Stimulated activated CD4-positive, alpha-beta T cell treated with anti-CD3 and anti-CD28 coated beads, Interleukin-15, amount 100 ng/mL, for 48 hours (primary cell): ENCODE measurements around the gene CCDC50.

ENCODE experiments used
- DNase-seq, 2 donors: peaks; one replicate each; pipeline ENCODE4 v3.0.0-alpha.2; 2020; ENCODE audit warnings: low read depth in 2 of 2

CCDC50 gene

DNA sequence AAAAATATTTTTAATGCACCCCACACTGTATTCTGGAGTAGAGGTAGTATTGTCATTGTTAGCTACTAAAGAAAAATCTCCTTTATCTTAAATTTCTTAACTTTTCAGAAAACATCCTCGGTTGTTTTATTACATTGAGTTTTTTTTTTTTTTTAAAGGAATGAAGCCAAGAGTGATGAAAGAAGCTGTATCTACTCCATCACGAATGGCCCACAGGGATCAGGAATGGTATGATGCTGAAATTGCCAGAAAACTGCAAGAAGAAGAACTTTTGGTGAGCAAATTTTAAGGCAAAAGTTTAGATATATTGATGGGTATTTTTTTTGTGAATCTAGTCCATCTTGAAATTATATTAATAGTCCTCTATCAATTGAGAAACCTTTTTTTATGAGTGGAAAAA, 50.8 kb downstream of the CCDC50 start:
- DNase-seq, result no peak

DNA sequence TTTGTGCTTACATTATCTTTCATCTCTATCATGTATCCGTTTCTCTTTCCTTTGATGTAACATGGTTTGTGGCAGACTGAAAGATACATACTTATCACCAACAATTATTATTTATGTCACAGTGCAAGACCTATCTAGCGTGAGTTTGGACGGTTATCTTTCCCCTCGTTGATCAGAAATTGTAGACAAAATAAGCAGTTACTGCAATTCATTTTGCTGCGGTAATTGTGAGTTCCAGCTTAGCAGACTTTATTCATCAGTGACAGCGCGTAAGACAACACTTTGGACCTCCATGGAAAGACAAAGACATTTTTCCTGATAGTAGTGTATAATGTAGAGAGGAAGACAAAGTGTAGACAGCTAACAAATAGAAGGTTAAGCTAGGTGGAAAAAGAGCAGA, 52.1 kb downstream of the CCDC50 start:
- no peak for DNase-seq

DNA sequence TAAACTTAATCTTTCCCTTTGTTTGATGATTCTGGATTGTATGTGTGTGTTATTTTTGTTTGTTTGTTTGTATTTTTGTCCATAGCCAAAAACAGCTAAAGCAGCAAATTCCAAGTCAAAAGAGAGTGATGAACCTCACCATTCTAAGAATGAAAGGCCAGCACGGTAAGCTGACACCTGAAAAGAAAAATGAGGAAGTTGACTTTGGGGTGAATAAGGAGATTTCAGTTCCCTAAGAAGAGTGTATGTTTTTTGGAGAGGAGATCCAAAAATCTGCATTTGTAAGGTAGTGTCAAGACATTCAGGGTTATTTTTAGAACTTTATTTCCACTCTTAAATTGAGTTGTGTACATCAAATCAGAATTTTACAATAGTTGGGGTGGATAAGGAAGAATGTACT, 53.5 kb downstream of the CCDC50 start:
- DNase-seq, result no peak

DNA sequence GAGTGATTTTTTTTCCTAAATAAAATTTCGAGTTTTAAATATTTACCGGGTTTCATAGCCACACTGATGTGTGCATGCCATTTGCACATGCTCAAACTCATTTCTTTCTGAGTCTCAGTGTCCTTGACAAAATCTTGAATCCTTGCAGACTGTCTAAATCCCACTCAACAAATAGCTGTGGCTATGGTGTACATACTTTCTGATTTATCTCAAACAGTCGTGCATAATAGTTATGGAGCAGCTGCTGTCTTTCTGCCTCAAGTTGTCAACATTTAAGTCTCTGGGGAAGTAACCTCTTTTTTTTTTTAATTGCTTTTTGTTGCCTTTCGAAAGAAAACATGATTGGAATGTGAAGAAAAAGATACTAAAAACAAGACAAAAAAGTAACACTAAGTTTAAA, 53.9 kb downstream of the CCDC50 start:
- DNase-seq, result no peak

DNA sequence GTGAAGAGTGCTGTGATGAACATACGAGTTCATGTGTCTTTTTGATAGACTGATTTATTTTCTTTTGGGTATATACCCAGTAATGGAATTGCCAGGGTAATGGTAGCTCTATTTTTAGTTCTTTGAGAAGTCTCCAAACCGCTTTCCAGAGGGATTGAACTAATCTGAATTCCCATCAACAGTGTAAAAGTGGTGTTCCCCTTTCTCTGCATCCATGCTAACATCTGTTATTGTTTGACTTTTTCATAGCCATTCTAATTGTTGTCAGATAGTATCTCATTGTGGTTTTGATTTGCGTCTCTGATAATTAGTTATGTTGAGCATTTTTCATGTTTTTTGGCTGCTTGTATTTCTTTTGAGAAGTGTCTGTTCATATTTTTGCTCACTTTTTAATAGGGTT, 55.9 kb downstream of the CCDC50 start:
- no peak for DNase-seq

DNA sequence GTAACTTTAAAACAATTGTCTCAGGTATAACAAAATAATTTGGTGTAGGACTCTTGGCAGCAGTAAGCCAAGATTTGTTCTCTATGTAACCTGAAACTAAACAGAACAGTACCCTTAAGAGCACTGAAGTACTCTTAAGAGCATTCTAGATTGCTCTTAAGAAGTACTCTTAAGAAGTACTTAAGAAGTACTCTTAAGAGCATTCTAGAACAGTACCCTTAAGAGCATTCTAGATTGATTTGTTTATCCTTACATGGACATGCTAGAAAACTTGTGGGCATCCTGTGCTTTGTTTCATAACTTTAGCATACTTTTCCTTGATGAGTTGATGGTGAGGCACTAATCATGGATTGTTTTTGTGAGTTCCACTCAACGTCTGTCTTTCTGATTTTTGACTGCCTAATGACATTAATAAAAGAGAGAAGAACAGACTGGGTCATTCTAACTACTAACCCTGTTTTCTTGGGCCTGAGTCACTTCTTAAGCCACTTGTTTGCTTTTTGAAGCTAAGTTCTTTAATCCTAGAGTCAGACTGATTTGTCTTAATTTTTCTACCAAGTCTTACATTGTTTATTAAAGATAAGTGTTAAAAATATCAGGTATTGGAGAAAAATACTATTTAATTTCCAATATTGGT, 58.4 kb downstream of the CCDC50 start:
- no peak for DNase-seq

DNA sequence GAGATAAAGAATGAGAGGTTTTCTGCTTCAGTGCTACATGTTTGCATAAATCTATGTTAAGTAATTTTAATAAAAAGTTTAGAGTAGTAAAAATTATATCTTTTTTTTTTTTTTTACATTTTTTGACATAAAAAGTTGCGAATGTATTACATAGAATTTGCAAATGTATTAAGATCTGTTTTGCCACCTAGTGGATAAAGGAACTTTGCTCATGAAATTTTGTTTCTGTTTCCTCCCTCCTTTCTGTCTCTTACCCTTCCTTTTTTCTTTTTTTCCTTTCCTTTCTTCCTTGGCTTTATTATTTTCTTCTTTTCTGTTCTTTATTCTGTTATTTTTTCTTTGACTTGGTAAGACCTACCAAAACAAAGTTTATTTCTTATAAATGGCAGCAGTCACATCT, 59.6 kb downstream of the CCDC50 start:
- DNase-seq, result no peak

DNA sequence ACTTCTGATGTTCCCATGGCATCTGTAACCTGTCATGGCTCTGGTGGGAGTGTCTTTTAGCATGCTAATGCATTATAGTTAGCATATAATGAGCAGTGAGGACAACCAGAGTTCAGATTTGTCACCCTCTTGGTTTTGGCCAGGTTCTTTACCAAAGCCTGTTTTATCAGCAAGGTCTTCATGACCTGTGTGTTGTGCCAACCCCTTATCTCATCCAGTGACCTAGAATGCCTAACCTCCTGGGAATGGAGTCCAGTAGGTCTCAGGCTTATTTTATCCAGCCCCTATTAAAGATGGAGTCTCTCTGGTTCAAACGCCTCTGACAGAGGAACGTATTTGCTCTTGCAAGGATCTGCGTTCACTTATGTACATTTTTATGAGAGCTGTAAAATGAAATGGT, 61.4 kb downstream of the CCDC50 start:
- no peak for DNase-seq

DNA sequence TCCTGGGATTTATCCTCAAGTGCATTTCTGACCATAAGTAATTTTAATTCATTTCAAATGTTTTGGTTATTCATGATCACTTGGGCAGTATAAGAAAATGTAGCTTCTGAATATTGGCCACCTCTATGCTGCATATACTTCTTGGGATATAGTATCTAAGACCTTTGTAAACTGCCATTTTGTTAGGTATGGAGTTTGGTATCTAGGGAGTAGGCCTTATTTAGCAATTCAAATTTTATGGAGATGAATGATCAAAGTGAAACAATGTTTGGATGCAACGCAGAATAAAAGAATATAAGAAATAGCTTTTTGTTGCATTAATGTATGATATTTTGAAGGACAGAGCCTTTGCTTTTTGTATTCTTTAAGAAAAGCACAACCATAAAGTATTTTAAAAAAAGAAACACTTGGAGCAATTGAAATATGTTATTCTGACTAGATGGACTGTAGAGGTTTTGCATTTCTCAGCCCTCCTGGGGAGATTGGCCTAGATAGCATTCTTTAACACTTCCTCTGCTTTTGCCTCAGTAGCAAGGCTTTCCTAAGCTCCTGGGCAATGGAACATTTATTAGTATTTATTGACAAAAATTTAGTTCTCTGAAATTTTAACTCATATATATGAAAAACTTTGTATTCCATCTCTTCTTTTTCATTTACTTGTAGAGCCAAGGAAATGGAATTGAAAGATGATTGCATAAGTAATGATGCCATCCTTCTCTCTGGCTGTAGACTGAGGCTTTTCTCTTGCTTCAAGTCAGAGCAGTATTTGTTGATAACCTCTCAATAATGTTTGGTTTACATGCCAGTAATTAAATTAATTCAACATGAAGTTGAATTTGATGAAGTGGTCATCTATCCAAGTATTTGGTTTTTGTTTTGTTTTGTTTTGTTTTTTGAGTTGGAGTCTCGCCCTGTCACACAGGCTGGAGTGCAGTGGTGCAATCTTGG, 62.9 kb downstream of the CCDC50 start:
- no peak for DNase-seq

DNA sequence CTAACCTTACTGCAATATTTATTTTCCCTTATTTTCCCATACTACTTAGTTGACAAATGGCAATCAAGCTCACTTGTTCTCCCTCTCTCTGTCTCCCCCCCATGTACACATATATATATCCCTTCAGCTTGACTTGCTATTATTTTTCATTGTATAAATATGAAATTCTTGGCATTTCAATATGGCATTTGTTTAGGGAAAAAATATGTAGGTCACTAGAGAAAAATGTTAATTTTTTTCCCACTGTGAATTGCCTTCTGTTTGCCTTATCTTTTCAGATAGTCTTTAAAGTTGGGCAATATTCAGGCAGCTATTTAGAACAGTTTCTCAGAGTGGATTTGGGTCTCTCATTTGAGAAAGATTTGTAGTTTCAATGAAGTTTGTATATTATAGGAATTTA, 64.0 kb downstream of the CCDC50 start:
- no peak for DNase-seq

DNA sequence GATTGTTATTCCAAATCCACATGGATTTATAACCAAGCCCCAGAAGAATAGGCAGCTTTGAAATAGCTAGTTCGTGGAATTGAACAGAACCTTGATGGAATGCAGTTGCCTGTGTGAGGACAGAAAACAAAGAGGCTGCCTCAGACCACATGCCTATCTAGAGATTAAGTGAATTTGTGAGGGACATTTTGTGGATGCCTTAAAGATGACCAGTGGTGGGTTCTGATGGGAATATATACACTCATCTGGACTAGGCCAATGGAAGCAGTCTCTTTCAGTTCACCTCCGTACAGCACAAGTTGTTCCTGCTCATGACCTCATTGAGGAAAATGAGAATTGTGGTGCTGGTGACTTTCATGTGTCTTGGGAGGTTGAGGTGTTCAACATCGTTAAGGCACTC, 68.6 kb downstream of the CCDC50 start:
- no peak for DNase-seq

DNA sequence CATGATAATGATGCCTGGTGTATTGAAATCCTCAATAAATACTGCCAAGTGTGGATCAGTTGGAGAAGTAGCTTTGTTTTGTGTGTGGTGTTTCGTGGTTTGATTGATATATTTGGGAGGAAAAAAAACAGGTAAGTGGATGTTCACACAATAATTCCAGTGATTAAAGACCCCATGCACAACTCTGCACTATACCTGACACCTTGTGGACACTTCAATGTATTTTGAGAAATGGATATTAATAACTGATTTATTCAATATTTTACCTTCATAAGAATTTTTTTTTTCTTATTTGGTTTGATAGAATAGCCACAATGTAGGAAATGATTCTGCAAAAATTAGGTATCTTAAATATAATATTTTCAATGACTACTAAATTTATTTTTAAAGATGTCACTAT, 69.4 kb downstream of the CCDC50 start:
- DNase-seq, result no peak

DNA sequence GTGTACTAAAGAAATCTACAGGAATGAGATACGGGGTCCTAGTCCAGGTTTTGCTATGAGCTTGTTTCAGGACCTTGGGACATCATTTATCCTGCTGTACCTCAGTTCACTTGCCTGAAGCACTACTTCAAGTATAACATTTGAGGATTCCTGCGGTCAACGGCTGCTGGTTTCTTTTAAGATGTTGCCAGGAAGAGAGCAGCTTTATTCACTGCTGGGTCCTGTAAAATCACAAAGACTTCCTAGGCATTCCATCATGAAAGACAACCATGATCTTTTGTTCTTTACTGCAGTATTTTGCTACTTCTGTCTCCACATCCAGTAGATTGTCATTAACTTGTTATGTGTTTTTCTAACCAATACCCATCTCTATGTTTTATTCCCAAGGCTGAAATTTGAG, 70.7 kb downstream of the CCDC50 start:
- DNase-seq, result no peak

DNA sequence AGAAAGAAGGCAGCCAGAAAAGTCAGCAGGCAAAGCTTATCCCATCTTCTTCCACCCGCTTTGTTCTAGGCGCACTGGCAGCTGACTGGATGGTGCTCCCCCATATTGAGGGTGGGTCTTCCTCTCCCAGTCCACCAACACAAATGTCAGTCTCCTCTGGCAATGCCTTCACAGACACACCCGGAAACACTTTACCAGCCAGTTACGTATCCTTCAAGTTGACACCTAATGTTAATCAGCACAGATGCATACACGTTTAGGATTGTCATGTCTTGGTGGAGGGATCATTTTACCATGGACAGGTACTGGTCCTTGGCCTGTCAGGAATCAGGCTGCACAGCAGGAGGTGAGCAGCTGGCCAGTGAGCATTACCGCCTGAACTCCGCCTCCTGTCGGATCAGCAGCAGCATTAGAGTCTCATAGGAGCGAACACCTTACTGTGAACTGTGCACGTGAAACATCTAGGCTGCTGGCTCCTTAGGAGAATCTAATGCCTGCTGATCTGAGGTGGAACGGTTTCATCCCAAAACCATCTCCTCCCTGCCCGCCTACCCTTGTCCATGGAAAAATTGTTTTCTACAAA, 72.7 kb downstream of the CCDC50 start:
- no peak for DNase-seq

DNA sequence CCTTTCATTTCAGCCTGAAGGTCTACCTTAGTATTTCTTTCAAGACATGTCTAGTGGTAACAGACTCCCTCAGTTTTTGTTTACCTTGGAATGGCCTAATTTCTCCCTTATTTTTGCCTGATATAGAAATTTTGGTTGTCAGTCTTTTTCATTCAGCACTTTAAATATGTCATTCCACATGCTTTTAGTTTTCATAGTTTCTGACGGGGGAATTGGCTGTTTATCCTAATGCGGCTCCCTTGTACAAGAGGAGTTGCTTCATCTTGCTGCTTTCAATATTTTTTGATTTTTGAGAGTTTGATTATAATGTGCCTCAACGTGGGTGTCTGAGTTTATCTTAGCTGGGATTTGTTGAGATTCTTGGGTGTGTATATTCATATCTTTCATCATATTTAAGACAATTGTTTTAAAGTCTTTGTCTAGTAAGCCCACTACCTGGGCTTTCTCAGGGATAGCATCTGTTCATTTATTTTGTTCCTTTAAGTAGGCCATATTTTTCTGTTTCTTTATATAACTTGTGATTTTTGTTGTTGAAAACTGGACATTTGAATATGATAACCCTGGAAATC, 80.7 kb downstream of the CCDC50 start:
- no peak for DNase-seq

DNA sequence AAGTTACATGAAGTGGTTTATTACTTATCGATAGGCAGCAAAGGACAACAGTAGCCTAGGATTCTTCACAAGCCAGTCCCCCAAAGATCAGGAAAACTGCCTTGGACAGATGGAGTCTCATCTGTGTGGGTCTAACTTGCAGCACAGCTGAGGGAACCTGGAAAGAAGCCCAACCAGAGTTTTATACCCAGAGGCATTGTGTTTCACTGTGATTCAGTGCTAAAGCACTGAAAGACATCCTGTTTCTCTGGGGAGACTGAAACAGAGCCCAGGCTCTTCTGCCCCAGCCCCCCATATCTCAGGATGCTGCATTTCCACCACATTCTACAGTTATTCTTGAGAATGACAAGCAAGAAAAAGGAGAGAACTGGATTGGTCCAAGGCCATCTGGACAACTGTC, 83.6 kb downstream of the CCDC50 start:
- no peak for DNase-seq

DNA sequence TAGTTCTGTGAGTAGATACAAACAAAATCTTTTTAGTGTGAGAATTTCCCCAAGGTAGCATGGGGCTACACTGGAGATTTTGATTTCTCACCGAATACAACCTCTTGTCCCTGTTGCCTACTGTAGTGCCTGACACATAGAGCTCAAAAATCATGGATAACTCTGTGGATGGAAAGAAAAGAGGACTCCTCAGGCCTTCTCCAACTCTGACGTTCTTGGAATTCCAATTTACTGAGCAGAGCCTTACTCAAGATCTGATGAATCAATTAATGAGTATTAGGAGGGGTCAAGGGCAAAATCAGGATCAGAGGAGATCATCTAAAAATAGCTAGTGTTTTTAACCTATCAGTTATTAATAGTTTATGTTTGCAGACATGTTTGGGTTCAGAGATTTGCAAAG, 85.1 kb downstream of the CCDC50 start:
- no peak for DNase-seq

DNA sequence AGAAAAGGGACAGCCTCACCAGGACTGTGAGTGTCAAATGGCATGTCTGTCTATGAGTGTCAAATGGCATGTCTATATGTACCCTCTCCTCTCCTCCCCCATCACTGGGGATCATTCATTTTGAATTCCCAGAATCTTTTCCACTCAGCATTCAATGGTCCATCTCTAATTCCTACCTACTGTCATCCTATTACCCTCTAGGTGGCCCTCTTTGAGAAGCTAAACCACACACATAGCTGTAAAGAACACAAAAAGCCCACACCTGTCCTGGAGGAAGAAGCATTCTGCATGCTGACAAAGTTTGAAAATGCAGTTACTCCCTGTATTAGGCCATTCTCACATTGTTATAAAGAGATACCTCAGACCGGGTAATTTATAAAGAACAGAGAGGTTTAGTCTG, 85.5 kb downstream of the CCDC50 start:
- no peak for DNase-seq

DNA sequence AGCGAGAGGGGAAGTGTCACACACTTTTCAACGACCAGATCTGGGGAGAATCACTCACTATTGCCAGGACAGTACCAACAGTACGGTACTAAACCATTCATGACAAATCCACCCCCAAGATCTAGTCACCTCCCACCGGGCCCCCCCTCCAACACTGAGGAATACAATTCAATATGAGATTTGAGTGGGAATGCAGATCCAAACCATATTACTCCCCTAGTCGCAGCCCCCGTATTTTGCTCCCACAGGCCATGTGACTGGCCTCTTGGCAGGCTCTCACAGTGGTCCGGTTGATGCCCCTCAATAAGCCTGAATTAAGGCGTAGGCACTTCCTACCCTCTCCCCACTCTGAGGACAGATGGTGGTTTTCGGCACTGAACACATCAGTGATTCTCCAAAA, 86.4 kb downstream of the CCDC50 start:
- no peak for DNase-seq

DNA sequence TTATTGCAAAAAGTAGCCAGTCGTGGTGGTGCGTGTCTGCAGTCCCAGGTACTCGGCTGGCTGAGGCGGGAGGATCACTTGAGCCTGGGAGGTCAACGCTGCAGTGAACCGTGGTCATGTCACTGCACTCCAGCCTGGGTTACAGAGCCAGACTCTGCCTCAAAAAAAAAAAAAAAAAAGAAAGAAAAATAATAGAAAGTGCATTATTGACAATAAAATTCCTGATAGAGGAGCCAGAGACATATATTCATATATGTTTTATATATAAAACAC, 88.2 kb downstream of the CCDC50 start:
- DNase-seq, result no peak

DNA sequence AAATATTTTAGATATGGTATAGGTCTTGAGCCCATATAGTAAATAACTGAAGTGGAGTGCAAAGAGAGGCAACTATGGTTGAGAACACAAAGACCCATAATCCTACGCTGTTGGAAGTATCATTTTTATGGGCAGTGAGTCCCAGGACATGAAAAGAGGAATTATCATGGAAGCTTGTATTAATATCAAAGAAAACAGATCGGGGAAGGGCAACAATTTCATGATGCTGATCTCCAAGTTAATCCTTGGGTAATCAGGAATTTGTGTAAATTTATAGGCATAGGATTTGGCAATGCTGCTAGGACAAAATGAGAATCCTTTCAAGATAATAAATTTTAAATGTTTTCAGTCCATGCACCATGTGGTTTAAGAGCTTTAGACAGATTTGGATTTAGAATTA, 91.6 kb downstream of the CCDC50 start:
- DNase-seq, result no peak

DNA sequence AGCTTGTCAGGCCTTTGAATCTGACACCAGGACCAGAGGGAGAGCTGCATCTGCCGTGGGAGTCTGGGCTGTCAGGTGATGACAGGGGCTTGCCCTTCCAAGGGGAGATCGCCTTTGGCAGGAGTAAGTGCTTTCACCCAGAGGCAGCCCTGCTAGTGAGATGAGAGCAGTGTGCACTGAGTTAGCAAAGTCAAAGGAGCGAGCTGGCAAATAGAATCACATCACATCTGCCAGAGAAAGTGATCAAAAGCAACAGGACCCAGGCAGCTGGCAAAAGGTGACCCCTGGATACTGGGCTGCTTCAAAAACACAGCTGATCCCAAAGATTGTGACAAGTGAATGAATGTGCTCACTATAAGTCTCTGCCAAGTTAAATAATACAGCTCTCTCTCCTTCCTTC, 95.7 kb downstream of the CCDC50 start:
- DNase-seq, result no peak

DNA sequence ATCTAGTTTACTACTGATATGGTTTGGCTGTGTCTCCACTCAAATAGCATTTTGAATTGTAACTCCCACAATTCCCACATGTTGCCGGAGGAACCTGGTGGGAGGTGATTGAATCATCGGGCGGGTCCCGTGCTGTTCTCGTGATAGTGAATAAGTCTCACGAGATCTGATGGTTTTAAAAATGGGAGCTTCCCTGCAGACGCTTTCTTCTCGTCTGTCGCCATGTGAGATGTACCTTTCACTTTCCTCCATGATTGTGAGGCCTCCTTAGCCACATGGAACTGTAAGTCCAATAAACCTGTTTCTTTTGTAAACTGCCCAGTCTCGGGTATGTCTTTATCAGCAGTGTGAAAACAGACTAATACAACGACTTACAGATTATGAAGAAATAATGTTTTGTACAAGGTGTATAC, 96.1 kb downstream of the CCDC50 start:
- no peak for DNase-seq
